Tibial artery (tissue), 4 donors: ENCODE results near the gene C5AR2.
"Not testable (repeated sequence)": the region's sequence is repeated elsewhere in the genome, so short reads cannot be mapped to it uniquely, and the experiment has no call there.

ENCODE experiments used
- DNase-seq, 2 donors: peaks; one replicate each; pipeline ENCODE4 v3.0.0-alpha.2; 2019
- H3K27ac ChIP-seq, 2 donors: fragments of 200-600 bp; sonication (generic) in 1 of 2; 1 replicate in 1 of 2; 2 replicates in 1 of 2; pipeline ENCODE4 v1.5.1; 2018 to 2019; ENCODE audit warnings: mild to moderate bottlenecking in 1 of 2
- H3K27me3 ChIP-seq, 2 donors: fragments of 200-600 bp; sonication (generic) in 1 of 2; one replicate each; pipeline versions ENCODE4 v1.5.1 to v1.6.0; 2016 to 2019
- H3K36me3 ChIP-seq, 3 donors: fragments of 200-600 bp; sonication (generic) in 2 of 3; one replicate each; pipeline ENCODE4 v1.5.1; 2016 to 2019; ENCODE audit warnings: mild to moderate bottlenecking in 2 of 3
- H3K4me1 ChIP-seq, 4 donors: fragments of 200-600 bp; sonication (generic) in 2 of 4; 1 replicate in 3 of 4; 2 replicates in 1 of 4; pipeline ENCODE4 v1.5.1; 2016 to 2019
- H3K4me3 ChIP-seq, 2 donors: fragments of 200-600 bp; sonication (generic) in 1 of 2; 1 replicate in 1 of 2; 2 replicates in 1 of 2; pipeline ENCODE4 v1.5.1; 2018 to 2019; ENCODE audit warnings: mild to moderate bottlenecking in 2 of 2
- H3K9me3 ChIP-seq, 3 donors: fragments of 200-600 bp; sonication (generic) in 1 of 3; one replicate each; pipeline ENCODE4 v1.5.1; 2016 to 2019
- intact Hi-C: fragments of 100-400 bp; cut with DNase I; formaldehyde crosslinking; loops from one replicate; pipeline ENCODE4 v1.15.0; 2023; ENCODE audit warnings: low total_unique reads
- TF ChIP-seq, protein P1 (sequence below), 2 experiments: fragments of 200-600 bp in 1 of 2; fragments of 450-650 bp in 1 of 2; IDR thresholded peaks; one replicate each; pipeline ENCODE4 v1.5.1; 2017 to 2019; ENCODE audit warnings: antibody characterized with exemption in 2 of 2, mild to moderate bottlenecking in 1 of 2, moderate library complexity in 1 of 2

Gene C5AR2

DNA sequence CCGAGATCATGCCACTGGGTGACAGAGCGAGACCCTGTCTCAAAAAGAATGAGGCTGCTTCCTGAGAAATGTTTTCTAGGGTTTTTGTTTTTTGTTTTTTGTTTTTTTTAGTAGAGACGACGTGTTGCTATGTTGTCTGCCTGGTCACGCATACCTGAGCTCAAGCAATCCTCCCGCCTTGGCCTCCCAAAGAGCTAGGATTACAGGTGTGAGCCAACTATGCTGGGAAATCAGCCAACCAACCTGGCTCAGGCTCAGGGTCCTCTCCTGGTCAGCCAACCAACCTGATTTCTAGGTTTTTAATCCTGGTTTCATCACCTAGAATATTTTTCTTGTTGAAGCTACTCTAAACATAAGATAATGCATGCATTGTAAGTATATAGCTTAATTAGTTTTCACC, 24.9 kb downstream of the C5AR2 start:
- intact Hi-C loops = no loop called here
- H3K36me3 ChIP-seq = peaks cover 91 to 100% (median 92%) of the 10 kb centered on the region in 3 donors
- H3K4me1 ChIP-seq = peaks cover 0 to 6% (median 0%) of the 10 kb centered on the region in 4 donors
- no peaks in the 10 kb centered on the region for H3K9me3 ChIP-seq
- no peak for DNase-seq
- TF ChIP-seq, protein P1, sequence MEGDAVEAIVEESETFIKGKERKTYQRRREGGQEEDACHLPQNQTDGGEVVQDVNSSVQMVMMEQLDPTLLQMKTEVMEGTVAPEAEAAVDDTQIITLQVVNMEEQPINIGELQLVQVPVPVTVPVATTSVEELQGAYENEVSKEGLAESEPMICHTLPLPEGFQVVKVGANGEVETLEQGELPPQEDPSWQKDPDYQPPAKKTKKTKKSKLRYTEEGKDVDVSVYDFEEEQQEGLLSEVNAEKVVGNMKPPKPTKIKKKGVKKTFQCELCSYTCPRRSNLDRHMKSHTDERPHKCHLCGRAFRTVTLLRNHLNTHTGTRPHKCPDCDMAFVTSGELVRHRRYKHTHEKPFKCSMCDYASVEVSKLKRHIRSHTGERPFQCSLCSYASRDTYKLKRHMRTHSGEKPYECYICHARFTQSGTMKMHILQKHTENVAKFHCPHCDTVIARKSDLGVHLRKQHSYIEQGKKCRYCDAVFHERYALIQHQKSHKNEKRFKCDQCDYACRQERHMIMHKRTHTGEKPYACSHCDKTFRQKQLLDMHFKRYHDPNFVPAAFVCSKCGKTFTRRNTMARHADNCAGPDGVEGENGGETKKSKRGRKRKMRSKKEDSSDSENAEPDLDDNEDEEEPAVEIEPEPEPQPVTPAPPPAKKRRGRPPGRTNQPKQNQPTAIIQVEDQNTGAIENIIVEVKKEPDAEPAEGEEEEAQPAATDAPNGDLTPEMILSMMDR (IDR thresholded peaks at IDR 0.05) = no peak
- no peak overlapping the region for H3K27ac ChIP-seq
- no peaks in the 10 kb centered on the region for H3K27me3 ChIP-seq
- H3K4me3 ChIP-seq = no peak overlapping the region

DNA sequence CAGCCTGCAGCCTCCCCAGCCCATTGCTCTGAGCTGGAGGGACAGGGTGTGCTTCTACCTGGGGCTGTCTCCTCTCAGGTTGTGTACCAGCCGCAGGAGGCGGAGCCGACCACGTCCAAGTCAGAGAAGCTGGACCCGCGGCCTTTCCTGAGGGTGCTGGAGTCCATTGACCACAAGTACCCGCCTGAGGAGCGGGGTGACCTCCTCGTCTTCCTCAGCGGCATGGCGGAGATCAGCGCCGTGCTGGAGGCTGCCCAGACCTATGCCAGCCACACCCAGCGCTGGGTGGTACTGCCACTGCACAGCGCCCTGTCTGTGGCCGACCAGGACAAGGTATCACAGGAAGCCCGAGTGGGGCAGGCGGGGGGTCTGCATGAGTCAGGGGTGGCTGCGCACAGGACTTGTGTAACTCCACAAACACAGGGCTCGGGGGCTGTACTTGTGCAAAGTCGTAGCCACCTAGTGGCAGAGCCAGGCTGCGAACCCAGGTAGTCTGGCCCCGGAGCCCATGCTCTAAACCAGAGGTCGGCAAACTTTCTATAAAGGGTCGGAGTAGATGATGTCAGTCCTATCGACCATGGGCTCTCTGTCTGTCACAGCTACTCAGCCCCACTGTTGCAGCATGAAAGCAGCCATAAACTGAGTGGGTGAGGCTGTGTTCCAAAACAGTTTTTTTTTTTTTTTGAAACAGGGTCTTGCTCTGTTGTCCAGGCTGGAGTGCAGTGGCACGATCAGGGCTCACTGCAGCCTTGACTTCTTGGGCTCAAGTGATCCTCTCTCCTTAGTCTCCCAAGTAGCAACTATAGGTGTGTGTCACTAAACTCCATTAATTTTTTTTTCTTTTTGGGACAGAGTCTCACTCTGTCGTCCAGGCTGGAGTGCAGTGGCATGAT, 26.1 kb downstream of the C5AR2 start:
- Histone ChIP-seq H3K4me1 (peaks cover 0 to 6% (median 0%) of the 10 kb centered on the region in 4 donors), H3K27me3 (no peaks in the 10 kb centered on the region), H3K4me3 (no peak overlapping the region), H3K27ac (no peak overlapping the region), H3K36me3 (peaks cover 97 to 100% (median 100%) of the 10 kb centered on the region in 3 donors), H3K9me3 (no peaks in the 10 kb centered on the region)
- no peak for DNase-seq
- TF ChIP-seq, protein P1 (IDR thresholded peaks at IDR 0.05) = no peak
- intact Hi-C loops = no loop called here

DNA sequence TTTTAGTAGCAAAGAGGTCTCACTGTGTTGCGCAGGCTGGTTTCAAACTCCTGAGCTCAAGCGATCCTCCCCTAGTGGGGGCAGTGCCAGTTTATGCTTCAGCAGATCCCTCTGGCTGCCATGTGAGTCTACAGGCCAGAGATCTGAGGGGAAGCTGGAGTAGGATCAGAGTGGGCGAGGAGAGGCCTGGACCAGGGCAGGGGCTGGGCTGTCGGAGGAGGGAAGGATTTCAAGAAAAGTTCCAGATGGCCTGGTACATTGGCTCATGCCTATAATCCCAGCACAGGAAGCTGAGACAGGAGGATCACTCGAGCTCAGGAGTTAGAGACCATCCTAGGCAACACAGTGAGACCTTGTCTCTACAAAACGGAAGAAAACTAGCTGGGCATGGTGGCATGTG, 27.0 kb downstream of the C5AR2 start:
- no peak overlapping the region for H3K4me3 ChIP-seq
- H3K27me3 ChIP-seq = no peaks in the 10 kb centered on the region
- peaks cover 0 to 2% (median 0%) of the 10 kb centered on the region in 4 donors for H3K4me1 ChIP-seq
- TF ChIP-seq, protein P1 (IDR thresholded peaks at IDR 0.05) = no peak
- intact Hi-C loops = no loop called here
- no peak for DNase-seq
- no peaks in the 10 kb centered on the region for H3K9me3 ChIP-seq
- peaks cover 96 to 100% (median 100%) of the 10 kb centered on the region in 3 donors for H3K36me3 ChIP-seq
- no peak overlapping the region for H3K27ac ChIP-seq

DNA sequence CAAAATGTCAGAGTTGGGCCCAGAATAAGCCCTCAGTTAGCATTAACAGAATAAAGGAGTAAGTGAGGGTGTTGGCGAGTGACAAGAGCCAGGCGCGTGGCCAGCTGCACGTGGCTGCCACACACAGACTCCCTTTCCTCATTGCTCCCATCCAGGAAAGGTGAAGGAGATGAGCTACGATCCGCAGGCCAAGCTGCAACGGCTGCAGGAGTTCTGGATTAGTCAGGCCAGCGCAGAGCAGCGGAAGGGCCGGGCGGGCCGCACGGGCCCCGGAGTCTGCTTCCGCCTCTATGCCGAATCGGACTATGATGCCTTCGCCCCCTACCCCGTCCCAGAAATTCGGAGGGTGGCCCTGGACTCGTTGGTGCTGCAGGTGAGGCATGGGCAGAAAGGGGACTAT, 30.3 kb downstream of the C5AR2 start:
- H3K27ac ChIP-seq = no peak overlapping the region
- no peaks in the 10 kb centered on the region for H3K9me3 ChIP-seq
- TF ChIP-seq, protein P1 (IDR thresholded peaks at IDR 0.05) = no peak
- DNase-seq = no peak
- intact Hi-C loops = no loop called here
- peaks cover 88 to 100% (median 92%) of the 10 kb centered on the region in 3 donors for H3K36me3 ChIP-seq
- H3K4me3 ChIP-seq = no peak overlapping the region
- H3K4me1 ChIP-seq = no peaks in the 10 kb centered on the region
- H3K27me3 ChIP-seq = no peaks in the 10 kb centered on the region

DNA sequence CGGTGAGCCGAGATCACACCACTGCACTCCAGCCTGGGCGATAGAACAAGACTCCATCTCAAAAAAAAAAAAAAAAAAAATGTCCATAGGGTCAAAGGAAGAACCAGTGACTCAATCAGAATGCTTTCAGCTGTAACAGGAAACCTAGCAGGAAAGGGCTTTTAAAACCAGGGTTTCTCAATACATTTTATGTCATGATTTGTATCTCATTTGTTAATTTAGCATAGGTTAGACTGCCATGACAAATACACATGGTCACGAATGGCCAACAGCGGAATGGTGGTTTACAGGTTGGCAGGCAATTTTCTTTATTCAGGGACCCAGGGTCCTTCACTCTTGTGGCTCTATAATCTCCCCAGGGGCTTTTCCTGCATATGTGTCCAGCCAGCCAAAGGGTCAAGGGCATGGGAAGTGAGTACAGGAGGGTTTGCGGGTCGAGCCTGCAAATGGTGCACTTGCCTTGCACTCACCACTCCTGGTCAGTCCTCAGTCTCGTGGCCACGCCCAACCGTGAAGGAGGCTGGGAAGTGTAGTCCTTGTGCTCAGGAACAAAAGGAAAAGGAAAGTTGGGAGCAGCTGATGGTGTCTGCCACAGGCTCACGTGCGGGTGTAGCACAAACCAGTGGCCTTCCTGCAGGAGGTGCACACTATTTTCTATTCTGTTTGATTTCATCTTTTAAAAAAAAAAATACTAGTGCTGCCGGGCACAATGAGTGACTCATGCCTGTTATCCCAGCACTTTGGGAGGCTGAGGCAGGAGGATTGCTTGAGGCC, 32.0 kb downstream of the C5AR2 start:
- Histone ChIP-seq H3K27ac (no peak overlapping the region), H3K9me3 (no peaks in the 10 kb centered on the region), H3K27me3 (no peaks in the 10 kb centered on the region), H3K4me1 (no peaks in the 10 kb centered on the region), H3K36me3 (peaks cover 72 to 94% (median 82%) of the 10 kb centered on the region in 3 donors), H3K4me3 (no peak overlapping the region)
- intact Hi-C loops = no loop called here
- DNase-seq = no peak
- TF ChIP-seq, protein P1 (IDR thresholded peaks at IDR 0.05) = no peak

DNA sequence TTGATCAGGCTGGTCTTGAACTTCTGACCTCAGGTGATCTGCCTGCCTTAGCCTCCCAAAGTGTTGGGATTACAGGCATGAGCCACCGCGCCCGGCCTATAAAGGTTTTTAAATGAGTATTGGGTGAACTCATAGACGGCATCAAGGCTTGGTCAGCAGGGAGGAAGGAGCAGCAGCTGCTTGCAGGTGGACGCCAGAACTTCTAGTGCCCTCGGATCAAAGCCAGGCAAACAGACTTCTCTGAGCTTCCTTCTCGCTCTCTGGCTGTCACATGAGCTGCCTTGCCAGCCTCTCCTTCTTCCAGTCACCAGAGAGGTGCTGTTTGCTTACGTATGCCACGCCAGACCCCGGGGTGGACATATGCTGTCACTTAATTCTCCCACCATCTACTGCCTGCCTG, 33.5 kb downstream of the C5AR2 start:
- H3K9me3 ChIP-seq, H3K27me3 ChIP-seq, intact Hi-C loops, H3K4me3 ChIP-seq, H3K27ac ChIP-seq, H3K4me1 ChIP-seq, DNase-seq: not testable (repeated sequence)
- peaks cover 57 to 94% (median 81%) of the 10 kb centered on the region in 3 donors for H3K36me3 ChIP-seq
